ENCODE measurements around the gene GNAI3.

DNA sequence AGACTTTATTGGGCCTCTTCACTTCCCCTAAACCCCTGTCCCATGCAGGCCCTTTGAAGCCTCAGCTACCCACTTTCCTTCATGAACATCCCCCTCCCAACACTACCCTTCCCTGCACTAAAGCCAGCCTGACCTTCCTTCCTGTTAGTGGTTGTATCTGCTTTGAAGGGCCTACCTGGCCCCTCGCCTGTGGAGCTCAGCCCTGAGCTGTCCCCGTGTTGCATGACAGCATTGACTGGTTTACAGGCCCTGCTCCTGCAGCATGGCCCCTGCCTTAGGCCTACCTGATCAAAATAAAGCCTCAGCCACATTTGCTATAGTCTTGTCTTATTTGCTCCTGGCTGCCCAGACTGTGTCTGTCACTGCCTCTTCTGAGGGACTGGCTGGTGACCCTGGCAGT is 113.0 kb downstream of the GNAI3 start:
- TF ChIP-seq SIN3A (conservative IDR thresholded peaks at IDR 0.05 in 1 of 2, IDR thresholded peaks at IDR 0.05 in 1 of 2; ENCODE audit: low read depth in 1 of 2, low read length in 2 of 2) = no peak
- no peak for TF ChIP-seq EP300 (IDR thresholded peaks at IDR 0.05; ENCODE audit: borderline replicate concordance in 1 of 2, low read depth in 2 of 2, low read length in 2 of 2)
- TF ChIP-seq, protein P1, sequence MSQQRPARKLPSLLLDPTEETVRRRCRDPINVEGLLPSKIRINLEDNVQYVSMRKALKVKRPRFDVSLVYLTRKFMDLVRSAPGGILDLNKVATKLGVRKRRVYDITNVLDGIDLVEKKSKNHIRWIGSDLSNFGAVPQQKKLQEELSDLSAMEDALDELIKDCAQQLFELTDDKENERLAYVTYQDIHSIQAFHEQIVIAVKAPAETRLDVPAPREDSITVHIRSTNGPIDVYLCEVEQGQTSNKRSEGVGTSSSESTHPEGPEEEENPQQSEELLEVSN (IDR thresholded peaks at IDR 0.05) = no peak

Data from H1 (cell line).